H1 (cell line): Measurements from ENCODE around the gene AATK. TPM values are rescaled to one million over a fixed set of nuclear protein-coding genes. Genes with fewer than 3 reads are reported as not detected.

Experiments
- CHD7 ChIP-seq: fragments of 300-600 bp; sonication (generic); IDR thresholded peaks from 2 replicates; pipeline ENCODE4 v1.7.1; 2012; ENCODE audit warnings: low read length, moderate library complexity, mild to moderate bottlenecking, inconsistent platforms; ENCODE audit not compliant: insufficient replicate concordance
- EZH2 ChIP-seq: fragments of 200-600 bp; sonication (generic); IDR thresholded peaks from 2 replicates; pipeline ENCODE4 v1.7.1; 2012; ENCODE audit warnings: low read depth, mild to moderate bottlenecking, moderate library complexity, low read length, inconsistent platforms; ENCODE audit not compliant: severe bottlenecking
- JUND ChIP-seq: IDR thresholded peaks from 2 replicates; pipeline ENCODE4 v1.6.1; 2011; ENCODE audit warnings: mild to moderate bottlenecking, improper control_type of control experiment, low read length
- KDM1A ChIP-seq: fragments of 200-600, 300-600 bp; sonication (generic); IDR thresholded peaks from 2 replicates; pipeline ENCODE4 v1.7.1; 2016; ENCODE audit warnings: mild to moderate bottlenecking, low read length, borderline replicate concordance
- MAX ChIP-seq: IDR thresholded peaks from 2 replicates; pipeline ENCODE4 v1.6.1; 2012; ENCODE audit warnings: inconsistent platforms
- POLR2AphosphoS5 ChIP-seq: IDR thresholded peaks from 2 replicates; pipeline ENCODE4 v1.6.1; 2011; ENCODE audit warnings: low read depth, low read length
- RBBP5 ChIP-seq: IDR thresholded peaks from 2 replicates; pipeline ENCODE4 v1.7.1; 2012; ENCODE audit warnings: low read depth, mild to moderate bottlenecking, inconsistent platforms, low read length, moderate library complexity, borderline replicate concordance
- RXRA ChIP-seq: IDR thresholded peaks from 2 replicates; pipeline ENCODE4 v1.6.1; 2011; ENCODE audit warnings: low read depth, mild to moderate bottlenecking, low read length, moderate library complexity; ENCODE audit not compliant: insufficient read depth
- SP1 ChIP-seq: IDR thresholded peaks from 2 replicates; pipeline ENCODE4 v1.6.1; 2011; ENCODE audit warnings: low read depth, low read length
- YY1 ChIP-seq: IDR thresholded peaks from 2 replicates; pipeline ENCODE4 v1.6.1; 2011; ENCODE audit warnings: low read depth, mild to moderate bottlenecking, low read length
- polyA plus RNA-seq, 7 experiments: library from polyadenylated mRNA; depleted of rRNA in 3 of 7; stranded (reverse) in 5 of 7; unstranded in 2 of 7; fragments of >200 nt in 5 of 7; fragments of 200-250 nt in 2 of 7; gene quantifications; 1 replicate in 5 of 7; 2 replicates in 1 of 7; 4 replicates in 1 of 7; pipeline versions ENCODE4 v1.2.1 to v1.2.3, GENCODE V29; 2011 to 2013; ENCODE audit warnings: missing spikeins in 2 of 7, mixed read lengths in 2 of 7
- total RNA-seq: library from RNA; stranded (reverse); fragmentation: NEBNext Ultra II Directional; extraction: Animal tissue kit (Norgen Biotek cat#: 25700); gene quantifications from 2 replicates; pipeline ENCODE4 v1.2.1, GENCODE V29; 2021

The AATK gene
- total and polyA plus RNA-seq, 2 of the 8 experiments (the other 6 are each of a cell fraction or from before 2014, with no cell fraction given) = 1.7 to 3.5 TPM

GRCh38 chr17:81082177-81083073, 83.6 kb downstream of the AATK start (continued):
- TF ChIP-seq CHD7 = no peak
- no peak for TF ChIP-seq JUND
- no peak for TF ChIP-seq YY1
- TF ChIP-seq SP1 = no peak
- no peak for TF ChIP-seq RBBP5
- no peak for TF ChIP-seq POLR2AphosphoS5
- no peak for TF ChIP-seq MAX
- no peak for TF ChIP-seq EZH2
- no peak for TF ChIP-seq RXRA
- no peak for TF ChIP-seq KDM1A
